ENCODE measurements around the gene ARMC9. TPM values are rescaled to one million over a fixed set of nuclear protein-coding genes. Genes with fewer than 3 reads are reported as not detected.

The ARMC9 gene
- total and polyA plus RNA-seq, 7 donors = 1.4 to 18.4 (median 2.2) TPM

DNA sequence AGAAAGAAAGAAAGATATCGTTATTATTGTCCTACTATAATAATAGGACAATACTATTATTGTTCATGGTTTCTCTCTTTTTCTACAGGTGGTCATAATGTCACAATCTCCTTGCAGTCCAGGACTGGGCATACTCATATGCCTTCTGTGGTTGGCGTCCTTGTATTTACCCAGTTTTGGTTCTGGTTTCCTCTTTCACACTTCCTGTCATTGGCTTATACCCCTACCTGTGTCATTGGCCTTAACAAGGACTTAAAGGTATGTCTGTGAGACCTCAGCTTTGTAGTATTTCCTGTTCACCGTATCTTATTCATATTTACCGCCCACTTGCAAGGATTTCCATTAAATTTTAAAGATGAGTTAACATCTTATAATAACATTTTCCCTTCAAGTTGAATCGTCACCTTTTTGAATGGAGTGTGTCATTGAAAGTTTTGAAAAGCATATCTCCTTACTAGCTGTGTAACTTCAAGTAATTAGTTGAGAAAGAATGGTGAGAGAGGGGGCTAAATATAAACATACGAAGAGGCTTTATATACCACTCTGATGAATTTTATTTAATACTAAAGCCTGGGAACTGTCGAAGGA, 37.1 kb upstream of the ARMC9 start:
- intact Hi-C loops (cut with DNase I) = no loop called here
- no peak for DNase-seq
- peak overlapping the region; percentile 37 for H3K27ac ChIP-seq
- no peaks in the 10 kb centered on the region for H3K9me3 ChIP-seq
- no peak overlapping the region for H3K4me3 ChIP-seq
- WGBS, 3 donors = 85 to 87% (median 86%) methylated on average over 7 of the region's 7 CpGs
- no peaks in the 10 kb centered on the region for H3K27me3 ChIP-seq (ENCODE audit: insufficient read depth in 3 of 3, low read length in 2 of 3)
- H3K36me3 ChIP-seq (ENCODE audit: insufficient read depth in 1 of 2, low read depth in 1 of 2) = peaks cover 4 to 85% of the 10 kb centered on the region in 2 donors
- H3K4me1 ChIP-seq = no peaks in the 10 kb centered on the region
- peak in 2 of 4 donors; percentile 26 to 32 for ATAC-seq
- TF ChIP-seq CTCF (IDR thresholded peaks at IDR 0.05) = no peak

DNA sequence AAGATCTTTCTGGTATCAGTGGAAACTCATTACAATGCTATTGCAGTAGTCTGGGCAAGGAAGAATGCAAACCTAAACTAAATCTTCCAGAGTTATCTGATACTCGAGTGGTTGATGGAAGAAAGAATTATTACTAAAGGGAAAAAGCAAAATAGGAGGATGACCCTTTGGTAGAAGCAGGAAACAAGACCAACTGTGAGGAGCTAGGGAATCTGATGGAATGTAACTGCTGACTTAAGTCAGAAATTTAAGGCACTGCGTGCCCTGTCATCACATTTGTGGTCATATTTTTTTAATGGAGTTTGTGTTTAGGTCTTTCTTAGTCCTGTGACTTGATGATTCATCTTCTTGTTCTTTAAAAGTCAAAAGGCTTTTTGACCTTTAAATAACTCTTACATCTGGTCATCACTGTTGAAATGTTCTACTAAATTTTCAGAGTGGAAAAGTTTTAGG, 36.5 kb upstream of the ARMC9 start:
- H3K27ac ChIP-seq = peak overlapping the region; percentile 37

GRCh38 chr2:231163011-231163410, 35.4 kb upstream of the ARMC9 start:
- TF ChIP-seq CTCF (IDR thresholded peaks at IDR 0.05) = no peak
- no peaks in the 10 kb centered on the region for H3K9me3 ChIP-seq
- H3K4me3 ChIP-seq = no peak overlapping the region
- H3K27me3 ChIP-seq (ENCODE audit: insufficient read depth in 3 of 3, low read length in 2 of 3) = no peaks in the 10 kb centered on the region
- DNase-seq (no peak), ATAC-seq (no peak)
- WGBS, 3 donors = 93 to 97% (median 93%) methylated on average over 3 of the region's 3 CpGs
- peaks cover 7 to 87% of the 10 kb centered on the region in 2 donors for H3K36me3 ChIP-seq (ENCODE audit: insufficient read depth in 1 of 2, low read depth in 1 of 2)
- no peaks in the 10 kb centered on the region for H3K4me1 ChIP-seq
- H3K27ac ChIP-seq = no peak overlapping the region
- intact Hi-C loops (cut with DNase I) = no loop called here

More for the DNA sequence above, 36.5 kb upstream of the ARMC9 start:
- intact Hi-C loops (cut with DNase I) = no loop called here
- 41 to 56% (median 53%) methylated on average over 2 of the region's 2 CpGs for WGBS, 3 donors
- H3K9me3 ChIP-seq = no peaks in the 10 kb centered on the region
- no peaks in the 10 kb centered on the region for H3K27me3 ChIP-seq (ENCODE audit: insufficient read depth in 3 of 3, low read length in 2 of 3)
- H3K4me3 ChIP-seq = no peak overlapping the region
- no peak for TF ChIP-seq CTCF (IDR thresholded peaks at IDR 0.05)
- peaks cover 7 to 85% of the 10 kb centered on the region in 2 donors for H3K36me3 ChIP-seq (ENCODE audit: insufficient read depth in 1 of 2, low read depth in 1 of 2)
- ATAC-seq (peak in 2 of 4 donors; percentile 43 to 65), DNase-seq (no peak)
- no peaks in the 10 kb centered on the region for H3K4me1 ChIP-seq

DNA sequence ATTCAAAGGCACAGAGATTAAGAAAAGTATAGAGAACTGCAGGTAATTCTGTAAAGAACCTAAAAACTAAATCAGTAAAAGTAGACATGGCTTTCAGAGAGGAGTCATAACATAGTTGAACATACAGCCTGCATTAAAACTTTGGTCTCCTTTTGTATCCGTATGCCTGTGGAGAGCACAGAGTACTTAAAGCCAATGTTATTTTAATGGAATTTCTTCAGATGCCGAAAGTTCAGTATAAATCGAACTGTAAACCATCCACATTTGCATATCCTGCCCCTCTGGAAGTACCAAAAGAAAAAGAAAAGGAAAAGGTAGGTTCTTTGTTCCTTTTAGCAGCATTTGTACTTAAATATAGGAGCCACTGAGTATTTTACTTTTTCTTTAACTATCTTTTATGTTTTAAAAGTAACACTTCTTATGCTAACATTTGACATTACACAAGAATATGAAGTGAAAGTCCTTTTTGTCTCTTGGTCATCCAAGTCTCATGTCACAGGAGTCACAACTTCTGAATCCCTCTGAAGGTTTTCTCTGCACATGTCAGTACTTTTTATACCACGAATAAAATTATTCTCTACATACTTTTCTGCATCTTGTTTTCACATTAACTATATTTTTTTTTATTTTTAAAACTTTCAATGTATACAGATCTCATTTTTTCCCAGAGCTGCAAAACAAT, 34.9 kb upstream of the ARMC9 start:
- TF ChIP-seq CTCF (IDR thresholded peaks at IDR 0.05) = no peak
- intact Hi-C loops (cut with DNase I) = no loop called here
- Histone ChIP-seq H3K9me3 (no peaks in the 10 kb centered on the region), H3K36me3 (ENCODE audit: insufficient read depth in 1 of 2, low read depth in 1 of 2) (peaks cover 7 to 88% of the 10 kb centered on the region in 2 donors), H3K27me3 (ENCODE audit: insufficient read depth in 3 of 3, low read length in 2 of 3) (no peaks in the 10 kb centered on the region), H3K4me1 (no peaks in the 10 kb centered on the region), H3K27ac (no peak overlapping the region), H3K4me3 (no peak overlapping the region)
- DNase-seq (no peak), ATAC-seq (no peak)
- WGBS, 3 donors = 87 to 91% (median 88%) methylated on average over 4 of the region's 4 CpGs

All from psoas muscle (tissue), 8 donors.